ENCODE data around the gene GALNT13. TPM values are rescaled to one million over a fixed set of nuclear protein-coding genes. Genes with fewer than 3 reads are reported as not detected.

GALNT13 gene
- total RNA-seq, 1 donor from 2014 or later = 0.19 TPM

DNA sequence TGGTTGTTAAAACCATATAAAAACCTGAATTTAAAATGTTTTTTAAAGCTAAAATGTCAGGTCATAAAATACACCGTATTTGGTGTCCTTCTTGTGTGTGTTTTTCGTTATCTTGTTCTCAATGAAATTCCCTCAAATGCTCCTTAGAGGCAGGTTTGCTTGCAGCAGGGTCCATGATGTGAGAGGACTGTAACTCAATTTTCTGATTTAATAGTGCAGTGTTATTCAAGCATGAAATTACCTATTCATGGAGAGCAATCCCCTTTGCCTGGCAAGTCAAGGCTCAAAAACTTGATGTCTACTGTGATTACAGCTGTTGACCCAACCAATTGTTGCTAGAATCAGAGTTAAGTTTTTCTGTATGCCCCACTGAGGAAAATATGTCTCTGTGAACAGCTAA is 318.2 kb downstream of the GALNT13 start:
- Histone ChIP-seq H3K27ac (replicated peaks) (no peak overlapping the region), H3K4me1 (no peaks in the 10 kb centered on the region), H3K9me3 (replicated peaks) (peaks cover 22% of the 10 kb centered on the region), H3K27me3 (ENCODE audit: low read depth) (no peaks in the 10 kb centered on the region), H3K4me3 (no peak overlapping the region), H3K36me3 (no peaks in the 10 kb centered on the region)
- TF ChIP-seq, protein P1, sequence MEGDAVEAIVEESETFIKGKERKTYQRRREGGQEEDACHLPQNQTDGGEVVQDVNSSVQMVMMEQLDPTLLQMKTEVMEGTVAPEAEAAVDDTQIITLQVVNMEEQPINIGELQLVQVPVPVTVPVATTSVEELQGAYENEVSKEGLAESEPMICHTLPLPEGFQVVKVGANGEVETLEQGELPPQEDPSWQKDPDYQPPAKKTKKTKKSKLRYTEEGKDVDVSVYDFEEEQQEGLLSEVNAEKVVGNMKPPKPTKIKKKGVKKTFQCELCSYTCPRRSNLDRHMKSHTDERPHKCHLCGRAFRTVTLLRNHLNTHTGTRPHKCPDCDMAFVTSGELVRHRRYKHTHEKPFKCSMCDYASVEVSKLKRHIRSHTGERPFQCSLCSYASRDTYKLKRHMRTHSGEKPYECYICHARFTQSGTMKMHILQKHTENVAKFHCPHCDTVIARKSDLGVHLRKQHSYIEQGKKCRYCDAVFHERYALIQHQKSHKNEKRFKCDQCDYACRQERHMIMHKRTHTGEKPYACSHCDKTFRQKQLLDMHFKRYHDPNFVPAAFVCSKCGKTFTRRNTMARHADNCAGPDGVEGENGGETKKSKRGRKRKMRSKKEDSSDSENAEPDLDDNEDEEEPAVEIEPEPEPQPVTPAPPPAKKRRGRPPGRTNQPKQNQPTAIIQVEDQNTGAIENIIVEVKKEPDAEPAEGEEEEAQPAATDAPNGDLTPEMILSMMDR (IDR thresholded peaks at IDR 0.05; ENCODE audit: borderline replicate concordance) = no peak
- intact Hi-C loops (cut with micrococcal nuclease) = no loop called here
- DNase-seq = no peak

- TF ChIP-seq, protein P1 (IDR thresholded peaks at IDR 0.05; ENCODE audit: borderline replicate concordance) = no peak
- no peaks in the 10 kb centered on the region for H3K27me3 ChIP-seq (ENCODE audit: low read depth)
- H3K36me3 ChIP-seq = no peaks in the 10 kb centered on the region
- H3K9me3 ChIP-seq (replicated peaks) = peaks cover under 1% of the 10 kb centered on the region
- no peaks in the 10 kb centered on the region for H3K4me1 ChIP-seq
- H3K4me3 ChIP-seq = no peak overlapping the region
- no peak for DNase-seq
- no peak overlapping the region for H3K27ac ChIP-seq (replicated peaks)
- intact Hi-C loops (cut with micrococcal nuclease) = no loop called here
Observed at GRCh38 chr2:154193246-154193645, 321.5 kb downstream of the GALNT13 start.

DNA sequence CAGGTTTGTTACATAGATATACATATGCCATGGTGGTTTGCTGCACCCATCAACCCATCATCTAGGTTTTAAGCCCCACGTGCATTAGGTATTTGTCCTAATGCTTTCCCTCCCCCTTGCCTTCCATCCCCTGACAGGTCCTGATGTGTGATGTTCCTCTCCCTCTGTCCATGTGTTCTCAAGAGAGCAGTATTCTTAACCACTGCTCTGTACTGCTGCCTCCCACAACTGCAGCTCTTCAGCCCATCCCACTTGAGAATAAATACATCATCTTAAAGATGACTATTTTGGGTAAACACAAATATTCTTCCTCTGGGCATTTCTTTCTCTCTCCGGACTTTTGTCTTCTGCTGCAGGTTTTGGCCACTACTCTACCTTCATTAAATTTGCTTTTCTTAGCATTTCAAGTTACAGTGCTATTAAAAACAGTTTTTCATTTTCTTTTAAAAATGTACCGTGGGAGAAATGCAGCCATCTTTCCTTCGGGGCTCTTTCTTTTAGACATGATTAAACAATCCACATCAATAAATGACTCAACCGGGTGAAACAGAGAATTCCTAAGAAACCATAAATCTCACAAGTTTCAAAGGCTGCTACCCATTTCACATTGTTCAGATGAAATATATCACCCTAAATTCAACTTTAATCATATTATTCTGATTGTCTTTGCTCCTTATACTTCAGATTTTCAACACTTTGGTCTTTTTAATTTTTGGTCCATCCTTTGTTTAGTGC is 323.4 kb downstream of the GALNT13 start:
- H3K27ac ChIP-seq (replicated peaks) = no peak overlapping the region
- no peaks in the 10 kb centered on the region for H3K4me1 ChIP-seq
- intact Hi-C loops (cut with micrococcal nuclease) = no loop called here
- no peaks in the 10 kb centered on the region for H3K9me3 ChIP-seq (replicated peaks)
- TF ChIP-seq, protein P1 (IDR thresholded peaks at IDR 0.05; ENCODE audit: borderline replicate concordance) = no peak
- H3K27me3 ChIP-seq (ENCODE audit: low read depth) = no peaks in the 10 kb centered on the region
- H3K36me3 ChIP-seq = no peaks in the 10 kb centered on the region
- no peak overlapping the region for H3K4me3 ChIP-seq
- no peak for DNase-seq

DNA sequence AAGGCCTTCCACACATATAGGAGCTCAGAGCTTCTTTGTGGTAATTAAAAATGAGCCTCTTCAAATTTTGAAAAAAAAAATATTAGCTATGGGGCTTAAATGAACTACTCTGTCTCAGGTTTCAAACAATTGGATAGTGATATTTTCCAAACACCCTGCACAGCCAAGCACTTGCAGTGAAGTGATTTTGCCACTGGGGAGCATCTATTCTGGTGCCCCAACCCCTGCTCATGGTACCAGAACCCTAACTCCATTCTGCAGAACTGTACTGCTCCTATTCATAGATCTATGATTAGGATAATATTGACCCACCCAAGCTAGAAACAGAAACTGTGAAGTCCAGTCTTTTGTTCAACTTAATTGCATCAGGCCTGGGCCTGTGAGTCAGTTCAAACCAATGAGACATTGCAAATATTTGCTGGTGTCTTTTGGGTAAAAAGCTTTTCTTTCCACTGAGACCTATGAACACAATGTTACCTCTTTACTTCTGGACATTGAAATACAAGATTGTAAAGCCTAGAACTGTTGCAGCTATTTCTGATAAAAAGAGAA is 324.0 kb downstream of the GALNT13 start:
- H3K4me3 ChIP-seq = no peak overlapping the region
- DNase-seq = no peak
- intact Hi-C loops (cut with micrococcal nuclease) = no loop called here
- no peaks in the 10 kb centered on the region for H3K4me1 ChIP-seq
- H3K27me3 ChIP-seq (ENCODE audit: low read depth) = no peaks in the 10 kb centered on the region
- TF ChIP-seq, protein P1 (IDR thresholded peaks at IDR 0.05; ENCODE audit: borderline replicate concordance) = no peak
- no peaks in the 10 kb centered on the region for H3K36me3 ChIP-seq
- no peak overlapping the region for H3K27ac ChIP-seq (replicated peaks)
- H3K9me3 ChIP-seq (replicated peaks) = no peaks in the 10 kb centered on the region

GRCh38 chr2:154198866-154199265 is 327.1 kb downstream of the GALNT13 start:
- TF ChIP-seq, protein P1 (IDR thresholded peaks at IDR 0.05; ENCODE audit: borderline replicate concordance) = no peak
- H3K27ac ChIP-seq (replicated peaks) = no peak overlapping the region
- intact Hi-C loops (cut with micrococcal nuclease) = no loop called here
- no peaks in the 10 kb centered on the region for H3K4me1 ChIP-seq
- no peaks in the 10 kb centered on the region for H3K27me3 ChIP-seq (ENCODE audit: low read depth)
- DNase-seq = no peak
- H3K36me3 ChIP-seq = no peaks in the 10 kb centered on the region
- no peaks in the 10 kb centered on the region for H3K9me3 ChIP-seq (replicated peaks)
- no peak overlapping the region for H3K4me3 ChIP-seq
